GM23338 (cell line): ENCODE measurements around the gene OAS3. TPM values are rescaled to one million over a fixed set of nuclear protein-coding genes. Genes with fewer than 3 reads are reported as not detected.

ENCODE experiments used
- ATAC-seq: fragments of 200-7000 bp; cut with Tn5 transposase; 3 replicates; pipeline ENCODE4 v1.9.1; 2020
- DNase-seq: peaks from one replicate; pipeline ENCODE4 v3.0.0-alpha.2; 2015; ENCODE audit warnings: low spot score
- H2AFZ ChIP-seq: fragments of 200-600 bp; sonication (generic); 2 replicates; pipeline ENCODE4 v1.8.0; 2016; ENCODE audit warnings: antibody characterized with exemption, mild to moderate bottlenecking, moderate library complexity
- H3F3A ChIP-seq: fragments of 200-600 bp; sonication (generic); replicated peaks from 2 replicates; pipeline ENCODE4 v1.8.0; 2017; ENCODE audit warnings: antibody characterized with exemption, mixed run types, low read depth
- H3K27ac ChIP-seq: fragments of 200-600 bp; sonication (generic); 2 replicates; pipeline ENCODE4 v1.6.1; 2016; ENCODE audit warnings: low read depth
- H3K27me3 ChIP-seq: fragments of 200-600 bp; sonication (generic); 2 replicates; pipeline ENCODE4 v1.8.0; 2016; ENCODE audit warnings: mild to moderate bottlenecking, mixed run types, moderate library complexity; ENCODE audit not compliant: insufficient read depth
- H3K36me3 ChIP-seq: fragments of 200-600 bp; sonication (generic); 2 replicates; pipeline ENCODE4 v1.8.0; 2016; ENCODE audit warnings: mild to moderate bottlenecking; ENCODE audit not compliant: insufficient read depth
- H3K4me1 ChIP-seq: fragments of 200-600 bp; sonication (generic); 2 replicates; pipeline ENCODE4 v1.8.0; 2016; ENCODE audit warnings: mild to moderate bottlenecking, moderate library complexity; ENCODE audit not compliant: insufficient read depth
- H3K4me2 ChIP-seq: fragments of 200-600 bp; sonication (generic); 2 replicates; pipeline ENCODE4 v1.7.1; 2017; ENCODE audit warnings: mixed run types
- H3K4me3 ChIP-seq: fragments of 200-600 bp; sonication (generic); 2 replicates; pipeline ENCODE4 v1.6.1; 2016; ENCODE audit warnings: mixed run types
- H3K79me2 ChIP-seq: fragments of 200-600 bp; sonication (generic); replicated peaks from 2 replicates; pipeline ENCODE4 v1.8.0; 2017; ENCODE audit warnings: mild to moderate bottlenecking; ENCODE audit not compliant: insufficient read depth
- H3K9me2 ChIP-seq: fragments of 200-600 bp; sonication (generic); 2 replicates; pipeline ENCODE4 v1.8.0; 2017; ENCODE audit not compliant: insufficient read depth
- H4K20me1 ChIP-seq: fragments of 200-600 bp; sonication (generic); replicated peaks from 2 replicates; pipeline ENCODE4 v1.8.0; 2017; ENCODE audit warnings: mild to moderate bottlenecking; ENCODE audit not compliant: insufficient read depth
- H3K27ac Mint-ChIP-seq: 2 replicates; pipeline ENCODE4 v1.8.0; 2020; ENCODE audit warnings: inconsistent platforms, mild to moderate bottlenecking, moderate library complexity, mixed read lengths
- H3K27me3 Mint-ChIP-seq: 3 replicates; pipeline ENCODE4 v1.8.0; 2022; ENCODE audit warnings: low read depth, mild to moderate bottlenecking, moderate library complexity, mixed read lengths, inconsistent platforms; ENCODE audit not compliant: insufficient read depth, poor library complexity
- H3K36me3 Mint-ChIP-seq: 3 replicates; pipeline ENCODE4 v1.8.0; 2021; ENCODE audit warnings: low read depth, mild to moderate bottlenecking, inconsistent platforms, moderate library complexity, mixed read lengths
- H3K4me1 Mint-ChIP-seq: 3 replicates; pipeline ENCODE4 v1.8.0; 2020; ENCODE audit warnings: mild to moderate bottlenecking, inconsistent platforms, mixed read lengths
- H3K4me3 Mint-ChIP-seq: 3 replicates; pipeline ENCODE4 v1.8.0; 2021; ENCODE audit warnings: moderate library complexity, mild to moderate bottlenecking, inconsistent platforms, mixed read lengths
- H3K9me3 Mint-ChIP-seq: 3 replicates; pipeline ENCODE4 v1.8.0; 2020; ENCODE audit warnings: moderate library complexity, mild to moderate bottlenecking, inconsistent platforms, mixed read lengths
- EZH2 ChIP-seq: fragments of 200-600 bp; sonication (generic); IDR thresholded peaks from one replicate; pipeline ENCODE4 v1.8.0; 2017; ENCODE audit warnings: antibody characterized with exemption, mild to moderate bottlenecking, low read depth; ENCODE audit not compliant: unreplicated experiment
- EZH2phosphoT487 ChIP-seq: fragments of 200-600 bp; sonication (generic); IDR thresholded peaks from one replicate; pipeline ENCODE4 v1.8.1; 2018; ENCODE audit warnings: antibody characterized with exemption; ENCODE audit not compliant: unreplicated experiment
- JUNB ChIP-seq: IDR thresholded peaks from one replicate; pipeline ENCODE4 v1.6.1; 2016; ENCODE audit warnings: antibody characterized with exemption; ENCODE audit not compliant: unreplicated experiment
- POLR2AphosphoS5 ChIP-seq: IDR thresholded peaks from 2 replicates; pipeline ENCODE4 v1.6.1; 2016; ENCODE audit warnings: antibody characterized with exemption, low read depth
- STAT1 ChIP-seq: IDR thresholded peaks from one replicate; pipeline ENCODE4 v1.6.1; 2016; ENCODE audit warnings: antibody characterized with exemption; ENCODE audit not compliant: unreplicated experiment
- ZNF114 ChIP-seq: fragments of 250-450 bp; sonication (Bioruptor Pico); IDR thresholded peaks from 2 replicates; pipeline ENCODE4 v1.5.0; 2020; ENCODE audit warnings: mild to moderate bottlenecking, moderate library complexity
- ZNF331 ChIP-seq: fragments of 250-450 bp; sonication (Bioruptor Pico); IDR thresholded peaks from 2 replicates; pipeline ENCODE4 v1.5.0; 2020; ENCODE audit warnings: low read depth, mild to moderate bottlenecking, moderate library complexity
- polyA plus RNA-seq: library from polyadenylated mRNA; unstranded; fragments of >200 nt; fragmentation: Nextera tagmentation; extraction: Ambion mirVana; gene quantifications from 2 replicates; pipeline ENCODE4 v1.2.1, GENCODE V29; 2016
- total RNA-seq: library from RNA; depleted of rRNA; stranded (reverse); fragments of >200 nt; shearing (Covaris generic); gene quantifications from 2 replicates; pipeline ENCODE4 v1.2.3, GENCODE V29; 2014
- TF ChIP-seq, protein P1 (sequence below), 2 experiments: fragments of 200-600 bp in 1 of 2; sonication (generic) in 1 of 2; conservative IDR thresholded peaks; 2 replicates each; pipeline versions ENCODE4 v1.5.1 to v1.6.1; 2016 to 2017; ENCODE audit warnings: antibody characterized with exemption in 2 of 2, low read depth in 2 of 2, mild to moderate bottlenecking in 2 of 2, moderate library complexity in 1 of 2
- TF ChIP-seq, protein P2 (sequence below): IDR thresholded peaks from 2 replicates; pipeline ENCODE4 v1.6.1; 2016; ENCODE audit warnings: antibody characterized with exemption
- TF ChIP-seq, protein P3 (sequence below): IDR thresholded peaks from one replicate; pipeline ENCODE4 v1.6.1; 2018; ENCODE audit warnings: antibody characterized with exemption; ENCODE audit not compliant: unreplicated experiment

OAS3 gene
- total and polyA plus RNA-seq, 2 experiments from 2014 or later, result 0.27 to 1.4 TPM

DNA sequence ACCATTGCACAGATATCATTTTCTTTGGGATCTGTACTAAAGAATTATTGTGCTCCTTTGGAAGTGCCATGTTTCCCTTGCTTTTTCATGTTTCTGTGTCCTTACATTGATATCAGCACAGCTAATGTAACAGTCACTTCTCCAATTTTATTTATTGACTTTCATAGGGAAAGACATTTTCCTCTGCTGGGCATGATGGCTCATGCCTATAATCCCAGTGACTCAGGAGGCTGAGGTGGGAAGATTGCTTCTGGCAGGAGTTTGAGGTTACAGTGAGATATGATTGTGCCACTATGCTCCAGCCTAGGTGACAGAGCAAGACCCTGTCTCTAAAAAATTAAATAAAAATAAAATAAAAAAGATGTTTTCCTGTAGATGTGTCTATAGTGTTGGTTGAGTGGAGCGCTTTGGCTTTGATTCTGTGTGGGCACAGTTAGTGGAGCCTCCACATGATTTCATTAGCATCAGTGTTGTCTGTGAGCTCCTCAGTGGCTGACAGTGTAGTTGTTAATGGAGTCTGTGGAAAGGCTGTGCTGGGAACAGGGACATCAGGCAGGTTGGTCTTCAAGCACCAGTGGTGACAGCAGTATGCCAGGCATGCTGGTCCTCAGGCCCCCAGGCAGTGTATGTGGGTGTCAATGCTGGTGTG is 47.5 kb downstream of the OAS3 start:
- Histone ChIP-seq H3K27me3 (no peaks in the 10 kb centered on the region), H3F3A (0 out of 2 replicates have a peak, but pooled peaks cover 4% of the 10 kb centered on the region), H3K4me2 (no peak overlapping the region), H3K4me1 (peaks cover 12% of the 10 kb centered on the region; the same call in 1 of the 2 replicates), H3K79me2 (no peaks in the 10 kb centered on the region), H3K4me3 (no peak overlapping the region), H3K9me2 (peaks cover 9% of the 10 kb centered on the region; the same call in 1 of the 2 replicates), H2AFZ (no peak overlapping the region), H4K20me1 (no peaks in the 10 kb centered on the region), H3K36me3 (no peaks in the 10 kb centered on the region; the same call in 1 of the 2 replicates), H3K27ac (no peak overlapping the region)
- Mint-ChIP-seq H3K9me3 (peaks cover 17% of the 10 kb centered on the region), H3K27me3 (peaks cover 5% of the 10 kb centered on the region), H3K4me3 (no peak overlapping the region), H3K4me1 (peaks cover 8% of the 10 kb centered on the region), H3K36me3 (peaks cover 5% of the 10 kb centered on the region; the same call in 1 of the 3 replicates), H3K27ac (no peak overlapping the region)
- TF ChIP-seq ZNF114 (CRISPR knock-in tag) (no peak), EZH2 (no peak), POLR2AphosphoS5 (no peak), EZH2phosphoT487 (no peak), STAT1 (no peak), ZNF331 (CRISPR knock-in tag) (no peak), JUNB (no peak)
- TF ChIP-seq, protein P1, sequence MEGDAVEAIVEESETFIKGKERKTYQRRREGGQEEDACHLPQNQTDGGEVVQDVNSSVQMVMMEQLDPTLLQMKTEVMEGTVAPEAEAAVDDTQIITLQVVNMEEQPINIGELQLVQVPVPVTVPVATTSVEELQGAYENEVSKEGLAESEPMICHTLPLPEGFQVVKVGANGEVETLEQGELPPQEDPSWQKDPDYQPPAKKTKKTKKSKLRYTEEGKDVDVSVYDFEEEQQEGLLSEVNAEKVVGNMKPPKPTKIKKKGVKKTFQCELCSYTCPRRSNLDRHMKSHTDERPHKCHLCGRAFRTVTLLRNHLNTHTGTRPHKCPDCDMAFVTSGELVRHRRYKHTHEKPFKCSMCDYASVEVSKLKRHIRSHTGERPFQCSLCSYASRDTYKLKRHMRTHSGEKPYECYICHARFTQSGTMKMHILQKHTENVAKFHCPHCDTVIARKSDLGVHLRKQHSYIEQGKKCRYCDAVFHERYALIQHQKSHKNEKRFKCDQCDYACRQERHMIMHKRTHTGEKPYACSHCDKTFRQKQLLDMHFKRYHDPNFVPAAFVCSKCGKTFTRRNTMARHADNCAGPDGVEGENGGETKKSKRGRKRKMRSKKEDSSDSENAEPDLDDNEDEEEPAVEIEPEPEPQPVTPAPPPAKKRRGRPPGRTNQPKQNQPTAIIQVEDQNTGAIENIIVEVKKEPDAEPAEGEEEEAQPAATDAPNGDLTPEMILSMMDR (conservative IDR thresholded peaks at IDR 0.05; ENCODE audit: low read depth in 2 of 2), result no peak
- TF ChIP-seq, protein P2, sequence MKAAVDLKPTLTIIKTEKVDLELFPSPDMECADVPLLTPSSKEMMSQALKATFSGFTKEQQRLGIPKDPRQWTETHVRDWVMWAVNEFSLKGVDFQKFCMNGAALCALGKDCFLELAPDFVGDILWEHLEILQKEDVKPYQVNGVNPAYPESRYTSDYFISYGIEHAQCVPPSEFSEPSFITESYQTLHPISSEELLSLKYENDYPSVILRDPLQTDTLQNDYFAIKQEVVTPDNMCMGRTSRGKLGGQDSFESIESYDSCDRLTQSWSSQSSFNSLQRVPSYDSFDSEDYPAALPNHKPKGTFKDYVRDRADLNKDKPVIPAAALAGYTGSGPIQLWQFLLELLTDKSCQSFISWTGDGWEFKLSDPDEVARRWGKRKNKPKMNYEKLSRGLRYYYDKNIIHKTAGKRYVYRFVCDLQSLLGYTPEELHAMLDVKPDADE, result no peak
- TF ChIP-seq, protein P3, sequence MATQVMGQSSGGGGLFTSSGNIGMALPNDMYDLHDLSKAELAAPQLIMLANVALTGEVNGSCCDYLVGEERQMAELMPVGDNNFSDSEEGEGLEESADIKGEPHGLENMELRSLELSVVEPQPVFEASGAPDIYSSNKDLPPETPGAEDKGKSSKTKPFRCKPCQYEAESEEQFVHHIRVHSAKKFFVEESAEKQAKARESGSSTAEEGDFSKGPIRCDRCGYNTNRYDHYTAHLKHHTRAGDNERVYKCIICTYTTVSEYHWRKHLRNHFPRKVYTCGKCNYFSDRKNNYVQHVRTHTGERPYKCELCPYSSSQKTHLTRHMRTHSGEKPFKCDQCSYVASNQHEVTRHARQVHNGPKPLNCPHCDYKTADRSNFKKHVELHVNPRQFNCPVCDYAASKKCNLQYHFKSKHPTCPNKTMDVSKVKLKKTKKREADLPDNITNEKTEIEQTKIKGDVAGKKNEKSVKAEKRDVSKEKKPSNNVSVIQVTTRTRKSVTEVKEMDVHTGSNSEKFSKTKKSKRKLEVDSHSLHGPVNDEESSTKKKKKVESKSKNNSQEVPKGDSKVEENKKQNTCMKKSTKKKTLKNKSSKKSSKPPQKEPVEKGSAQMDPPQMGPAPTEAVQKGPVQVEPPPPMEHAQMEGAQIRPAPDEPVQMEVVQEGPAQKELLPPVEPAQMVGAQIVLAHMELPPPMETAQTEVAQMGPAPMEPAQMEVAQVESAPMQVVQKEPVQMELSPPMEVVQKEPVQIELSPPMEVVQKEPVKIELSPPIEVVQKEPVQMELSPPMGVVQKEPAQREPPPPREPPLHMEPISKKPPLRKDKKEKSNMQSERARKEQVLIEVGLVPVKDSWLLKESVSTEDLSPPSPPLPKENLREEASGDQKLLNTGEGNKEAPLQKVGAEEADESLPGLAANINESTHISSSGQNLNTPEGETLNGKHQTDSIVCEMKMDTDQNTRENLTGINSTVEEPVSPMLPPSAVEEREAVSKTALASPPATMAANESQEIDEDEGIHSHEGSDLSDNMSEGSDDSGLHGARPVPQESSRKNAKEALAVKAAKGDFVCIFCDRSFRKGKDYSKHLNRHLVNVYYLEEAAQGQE, result no peak
- no peak for ATAC-seq
- DNase-seq, result no peak
